ENCODE data around the gene RANBP2.
"Not testable (repeated sequence)": the region's sequence is repeated elsewhere in the genome, so short reads cannot be mapped to it uniquely, and the experiment has no call there.

- not testable (repeated sequence) for TF ChIP-seq POLR2A, POLR2AphosphoS5 (IDR thresholded peaks at IDR 0.05; ENCODE audit: low read depth, low read length)
Measured at GRCh38 chr2:108767859-108768258, 48.6 kb downstream of the RANBP2 start.
